HG03060 (cell line): ENCODE measurements around the gene PABPC3.

Experiments used
- ATAC-seq: cut with Tn5 transposase; IDR thresholded peaks from one replicate; pipeline ENCODE4 v1.9.1; 2021; ENCODE audit warnings: low read depth, moderate number of reproducible peaks; ENCODE audit not compliant: unreplicated experiment

The PABPC3 gene

DNA sequence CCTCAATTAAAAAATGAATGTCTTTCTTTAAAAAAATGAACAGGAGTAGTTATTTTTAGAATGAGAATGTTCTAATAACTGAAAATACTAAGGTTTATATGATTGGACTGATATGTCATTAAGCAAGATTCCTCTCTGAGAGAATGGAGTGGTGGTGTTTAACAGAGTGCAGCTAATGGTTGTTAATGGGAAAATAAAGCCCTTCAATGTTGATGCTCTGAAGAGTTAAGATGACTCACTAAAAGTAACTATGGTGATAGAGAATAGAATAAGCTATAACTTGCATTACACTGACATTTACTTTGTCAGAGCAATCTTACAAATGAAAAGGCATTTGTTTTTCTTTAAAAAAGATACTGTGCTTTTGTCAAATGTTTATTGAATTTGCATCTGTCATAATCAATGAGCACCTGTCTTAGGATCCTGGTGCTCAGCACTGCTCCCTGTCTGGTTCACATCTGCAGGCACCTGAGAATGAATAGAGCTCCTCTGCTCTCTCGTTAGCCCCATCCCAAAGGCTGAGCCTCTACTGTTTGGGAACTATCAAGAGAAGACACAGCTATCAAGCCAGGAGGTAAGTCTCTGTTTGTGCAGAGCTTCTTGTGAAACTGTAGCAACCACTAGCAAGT is 15.1 kb downstream of the PABPC3 start:
- ATAC-seq, result no peak

DNA sequence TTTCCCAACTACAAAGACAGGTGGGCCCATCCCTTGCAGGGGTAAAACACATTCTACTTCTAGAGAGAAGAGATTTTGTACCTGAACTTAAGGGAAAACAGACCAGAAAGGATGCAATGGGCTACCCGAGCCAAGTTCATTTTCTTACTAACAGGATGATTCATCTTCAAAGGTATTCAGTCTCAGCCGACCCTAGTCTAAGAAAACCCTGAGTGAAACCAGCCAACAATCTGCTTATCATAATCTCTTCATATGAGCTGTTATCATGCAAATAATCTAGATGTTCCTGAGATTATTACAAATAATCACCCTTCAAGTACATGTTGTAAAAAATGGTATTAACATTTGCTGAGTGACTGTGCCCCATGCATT is 15.6 kb downstream of the PABPC3 start:
- no peak for ATAC-seq

DNA sequence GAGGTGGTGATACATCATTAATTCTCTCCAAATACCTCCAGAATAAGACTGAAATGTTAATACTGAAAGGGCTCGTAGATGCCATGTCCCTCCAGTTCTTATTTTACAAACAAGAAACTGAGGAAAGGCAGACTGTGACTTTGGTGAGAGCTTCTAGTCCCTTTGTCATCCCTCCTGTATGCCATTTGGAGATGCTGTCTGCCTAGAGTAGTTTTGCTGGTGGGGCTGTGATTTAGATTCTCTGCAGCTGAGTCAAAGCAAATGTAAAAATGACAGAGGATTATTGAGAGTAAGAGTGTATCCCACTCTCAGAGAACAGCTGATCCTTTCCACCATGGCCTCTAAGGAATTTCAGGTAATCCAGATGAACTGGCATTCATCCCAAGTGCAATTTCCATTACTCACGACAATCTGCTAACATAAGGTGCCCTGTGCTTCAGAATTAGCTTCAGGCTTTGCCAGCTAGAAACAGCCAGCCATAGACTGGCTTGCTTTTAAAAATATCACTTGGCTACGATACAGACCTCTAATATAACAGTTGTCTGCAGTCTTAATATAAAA is 16.8 kb downstream of the PABPC3 start:
- ATAC-seq, result no peak

DNA sequence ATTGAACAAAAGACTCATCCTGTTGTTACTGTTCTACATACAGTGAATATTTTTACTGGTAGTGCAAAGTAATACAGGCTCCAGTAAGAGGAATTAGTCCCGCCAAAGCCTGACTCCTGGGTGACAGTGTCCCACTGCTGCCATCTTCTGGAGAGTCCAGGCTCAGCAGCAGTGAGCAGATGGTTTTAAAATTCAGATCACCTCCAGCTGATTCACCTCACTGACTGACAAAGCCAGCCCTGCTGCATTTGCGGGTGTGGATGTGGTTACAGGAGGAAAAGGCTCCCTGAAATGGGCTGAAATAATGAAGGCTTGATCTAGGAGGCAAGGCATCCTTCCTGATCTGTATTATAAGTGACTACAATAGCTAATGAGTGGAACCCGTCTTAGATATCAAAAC is 18.3 kb downstream of the PABPC3 start:
- no peak for ATAC-seq

DNA sequence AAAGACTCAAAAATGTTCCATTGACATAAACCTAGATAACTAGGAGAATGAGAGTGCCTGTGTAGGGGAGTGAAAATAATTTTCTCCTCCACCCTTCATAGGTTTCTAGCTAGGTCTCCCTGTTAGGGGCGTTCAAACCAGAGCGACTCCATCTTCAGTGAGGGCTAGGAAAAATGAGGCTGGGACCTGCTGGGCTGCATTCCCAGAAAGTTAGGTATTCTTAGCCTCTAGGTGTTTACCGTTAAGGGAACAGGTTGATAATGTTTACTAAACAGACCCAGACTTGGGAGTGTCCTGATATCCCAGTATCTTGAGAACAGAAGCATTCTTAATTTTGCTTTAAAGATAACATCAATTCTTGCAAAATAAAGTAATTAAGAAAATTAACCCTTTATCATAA is 20.1 kb downstream of the PABPC3 start:
- ATAC-seq, result no peak

DNA sequence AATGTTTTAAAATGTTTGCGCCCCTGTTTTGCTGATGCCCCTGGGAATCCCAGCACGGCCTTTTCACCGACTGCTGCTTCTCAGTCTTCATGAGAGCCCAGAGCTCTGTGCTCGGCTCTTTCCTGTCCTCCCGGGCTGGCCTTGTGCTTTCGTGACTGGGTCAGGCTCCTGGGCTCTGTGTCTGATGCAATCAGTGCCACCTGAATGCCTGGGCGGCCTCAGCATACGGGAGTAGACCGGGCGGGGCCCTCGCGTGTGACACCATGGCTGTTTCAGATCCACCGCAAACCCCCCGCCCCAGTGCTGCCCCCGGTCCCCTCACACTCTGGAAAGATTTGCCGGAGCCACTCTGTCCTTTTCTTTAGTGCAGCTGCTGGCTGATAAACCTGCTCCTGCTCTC is 21.4 kb downstream of the PABPC3 start:
- no peak for ATAC-seq

DNA sequence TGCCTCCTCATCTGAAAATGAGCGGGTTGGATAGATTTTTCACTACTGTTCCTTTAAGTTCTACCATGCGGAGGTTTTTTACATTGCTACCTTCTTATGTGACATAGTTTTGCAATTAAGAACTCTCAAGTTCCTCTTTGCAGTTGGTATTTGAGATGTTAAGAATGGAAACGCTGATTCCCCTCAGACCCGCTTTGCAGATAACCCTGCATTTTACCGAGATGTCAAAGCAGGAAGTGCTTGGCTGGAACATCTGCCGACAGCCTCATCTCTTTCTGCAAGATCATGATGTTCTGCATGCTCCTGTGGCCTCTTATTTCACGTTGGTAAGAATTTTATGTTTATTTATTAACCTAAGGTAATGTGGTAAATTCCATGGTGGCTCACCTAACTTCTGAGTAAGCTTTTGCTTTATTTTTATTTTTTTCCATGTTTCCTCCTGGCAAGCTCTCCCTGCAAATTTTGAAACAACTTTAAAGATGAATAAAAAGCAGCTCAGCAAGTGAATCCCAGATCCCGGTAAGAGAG is 22.5 kb downstream of the PABPC3 start:
- ATAC-seq, result no peak

DNA sequence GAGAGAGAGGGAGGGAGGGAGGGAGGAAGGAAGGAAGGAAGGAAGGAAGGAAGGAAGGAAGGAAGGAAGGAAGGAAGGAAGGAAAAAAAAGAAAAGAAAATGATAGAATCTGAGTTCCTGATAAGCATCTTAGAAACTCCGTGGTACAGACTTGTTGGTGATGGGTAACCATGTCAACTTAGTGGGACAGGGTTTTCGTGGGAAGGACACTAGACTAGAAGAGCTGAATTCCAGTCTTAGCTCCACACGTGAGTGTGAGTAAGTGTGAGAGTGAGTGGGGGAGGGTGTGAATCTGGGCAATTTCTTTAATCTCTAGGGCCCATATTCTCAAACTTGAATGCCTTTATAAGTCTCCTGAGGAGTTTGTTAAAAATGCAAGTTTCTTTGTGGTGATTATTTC is 35.0 kb downstream of the PABPC3 start:
- ATAC-seq, result no peak

DNA sequence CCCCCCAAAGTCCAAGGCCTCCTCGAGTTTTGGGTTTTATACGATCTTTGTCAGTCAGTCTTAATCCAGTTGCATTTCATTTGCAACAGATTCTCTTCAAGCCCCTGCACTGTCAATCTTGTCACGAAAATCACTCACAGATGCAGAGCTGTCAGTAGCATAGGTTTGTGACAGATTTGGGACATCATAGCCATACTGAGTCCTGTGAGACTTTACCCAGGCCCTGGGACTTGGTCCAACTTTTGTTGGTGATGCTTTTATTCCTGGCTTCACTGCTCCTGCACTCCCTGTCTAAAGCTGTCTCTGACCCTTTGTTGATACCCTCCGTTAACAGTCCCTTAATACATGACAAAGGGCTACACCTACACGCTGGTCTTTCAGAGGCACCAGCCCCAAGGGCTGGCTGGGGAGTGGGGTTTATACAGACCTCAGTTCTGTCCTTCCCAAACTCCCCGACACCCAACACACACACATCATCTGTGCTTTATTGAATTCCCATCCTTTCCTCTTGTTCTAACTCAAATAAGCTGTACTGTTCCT is 36.0 kb downstream of the PABPC3 start:
- ATAC-seq, result no peak

DNA sequence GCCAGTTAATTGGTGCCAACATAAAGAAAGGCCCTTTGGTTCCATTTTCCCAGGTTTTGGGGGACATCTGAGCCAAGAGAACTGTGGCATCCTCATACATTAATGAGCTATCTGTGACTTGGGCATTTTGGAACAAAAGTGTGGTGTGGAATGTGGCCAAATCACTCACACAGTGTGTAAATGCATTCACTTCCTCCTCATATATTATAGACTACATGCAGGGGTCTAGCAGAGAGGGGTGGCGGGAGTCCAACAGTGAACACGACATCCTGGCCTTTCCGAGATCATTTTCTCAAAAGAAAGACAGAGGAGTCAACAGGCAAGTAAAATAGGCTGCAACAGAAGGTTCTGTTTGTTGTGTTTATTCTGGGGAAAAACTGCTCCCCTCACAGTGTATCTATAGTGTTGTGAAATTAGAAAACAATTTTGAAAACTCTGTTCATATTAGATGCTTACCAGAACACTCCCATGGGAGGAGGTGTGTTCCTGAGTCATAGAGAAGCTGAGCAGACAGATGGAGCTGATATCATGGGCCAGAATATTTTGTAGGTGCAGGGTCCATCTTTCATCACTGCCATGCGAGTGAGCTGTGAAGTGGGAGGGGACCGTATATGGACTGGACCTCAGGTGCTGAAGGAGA is 36.9 kb downstream of the PABPC3 start:
- no peak for ATAC-seq

DNA sequence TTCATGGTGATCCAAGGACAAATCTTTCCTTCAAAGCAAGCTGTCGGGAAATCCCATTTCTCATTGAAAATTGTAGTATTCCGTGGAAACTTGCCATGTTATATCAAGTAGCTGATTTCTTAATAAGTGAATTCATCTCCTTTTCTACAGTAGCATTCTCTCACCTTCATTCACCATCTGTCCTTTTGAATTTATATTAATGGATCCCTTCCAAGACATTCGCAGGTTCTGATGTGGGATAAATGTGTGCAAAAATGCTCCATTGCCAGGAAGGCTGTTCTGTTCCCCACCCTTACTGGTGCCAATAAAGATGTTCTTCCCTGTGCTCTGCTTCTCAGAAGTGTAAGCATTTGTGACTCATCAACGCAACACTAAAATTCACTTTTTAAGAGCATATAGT is 40.0 kb downstream of the PABPC3 start:
- no peak for ATAC-seq

DNA sequence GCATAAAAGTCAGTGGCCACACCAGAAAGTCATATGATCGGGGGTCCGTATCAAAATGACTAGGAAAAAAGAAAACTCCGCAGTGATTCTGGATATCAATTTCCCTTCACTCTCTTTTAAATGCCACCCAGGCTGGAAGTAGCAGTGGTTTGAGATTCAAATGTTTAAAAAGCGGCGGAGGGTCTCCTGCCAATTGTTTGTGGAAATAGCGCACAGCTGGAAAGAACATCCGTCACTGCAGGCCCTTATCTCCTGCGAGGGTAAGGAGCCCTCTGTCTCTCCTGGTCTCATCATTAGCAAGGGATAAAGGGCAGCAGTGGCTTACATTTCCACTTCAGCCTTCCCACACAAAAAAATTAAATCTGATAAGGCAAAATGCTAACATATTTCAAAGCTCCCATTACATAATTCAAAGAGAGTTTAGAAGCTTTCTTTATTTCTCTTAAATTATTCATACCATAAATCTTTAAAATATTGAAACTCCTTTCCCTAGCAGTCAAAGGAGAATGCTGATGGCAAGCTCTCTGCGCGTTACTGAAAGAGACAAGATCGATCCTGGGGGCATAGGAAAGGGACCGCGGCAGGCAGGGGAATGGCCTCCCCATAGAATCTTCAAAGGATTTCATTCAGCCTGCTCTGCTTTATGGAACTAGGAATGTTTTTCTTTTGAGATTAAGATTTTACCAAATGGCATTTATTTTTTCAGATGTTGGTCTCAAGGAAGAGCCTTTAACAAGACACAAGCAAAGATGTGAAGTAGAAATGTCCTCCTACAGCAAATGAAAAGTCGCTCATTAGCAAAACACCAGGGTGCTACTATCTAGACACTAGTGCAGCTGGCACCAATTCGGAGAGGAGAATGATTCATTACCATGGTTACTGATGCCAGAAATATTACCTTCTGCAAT is 41.2 kb downstream of the PABPC3 start:
- no peak for ATAC-seq

DNA sequence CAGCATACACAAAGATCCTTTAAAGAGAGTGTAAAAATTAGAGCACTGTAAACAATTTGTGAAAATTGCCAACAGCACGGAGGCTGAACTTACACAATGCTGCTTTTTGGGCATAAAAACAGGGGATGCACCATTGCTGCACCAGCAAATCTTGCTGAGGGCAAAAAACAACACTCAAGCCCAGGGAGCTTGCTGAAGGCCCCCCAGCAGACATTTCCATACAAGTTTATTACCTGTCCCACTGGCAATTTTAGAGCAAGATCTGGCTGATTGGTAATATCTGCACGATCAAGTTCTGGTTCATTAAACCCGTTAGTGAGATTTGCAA is 41.8 kb downstream of the PABPC3 start:
- no peak for ATAC-seq

DNA sequence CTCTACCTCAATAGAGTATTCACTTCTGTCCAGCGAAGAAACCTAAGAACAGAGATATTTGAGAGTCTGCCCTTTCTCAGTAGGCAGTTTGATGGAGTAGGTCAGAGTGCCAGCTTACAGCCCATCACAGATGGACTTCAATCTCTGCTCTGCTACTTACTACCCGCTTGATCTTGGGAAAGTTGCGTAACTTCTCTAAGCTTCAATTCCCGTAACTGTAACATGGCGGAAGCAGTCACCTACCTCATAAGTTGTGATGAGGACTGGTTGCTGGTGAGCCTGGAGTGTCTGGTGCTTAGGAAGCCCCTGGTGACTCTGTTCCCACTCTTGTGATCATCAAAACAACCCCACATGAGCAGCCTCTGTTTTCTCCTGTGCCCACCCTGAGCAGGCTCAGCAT is 45.1 kb downstream of the PABPC3 start:
- no peak for ATAC-seq

DNA sequence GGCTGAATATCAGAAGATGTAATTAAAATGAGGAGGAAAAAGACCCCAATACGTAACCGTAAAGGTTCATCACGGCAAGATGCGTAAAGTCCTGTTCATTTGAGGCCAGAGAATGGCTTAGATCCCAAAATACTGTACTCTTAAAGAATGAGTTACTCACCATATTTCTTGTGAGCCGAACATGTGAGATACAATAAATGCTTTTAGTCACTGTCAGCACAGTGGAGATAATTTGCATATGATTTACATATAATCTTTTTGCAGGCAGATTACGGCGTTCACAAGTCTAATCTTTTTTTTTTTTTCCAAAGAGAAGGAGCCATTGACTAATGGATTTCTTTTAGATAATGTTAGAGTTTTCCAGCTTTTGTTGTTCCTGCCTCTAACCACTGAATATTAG is 47.8 kb downstream of the PABPC3 start:
- ATAC-seq, result no peak

DNA sequence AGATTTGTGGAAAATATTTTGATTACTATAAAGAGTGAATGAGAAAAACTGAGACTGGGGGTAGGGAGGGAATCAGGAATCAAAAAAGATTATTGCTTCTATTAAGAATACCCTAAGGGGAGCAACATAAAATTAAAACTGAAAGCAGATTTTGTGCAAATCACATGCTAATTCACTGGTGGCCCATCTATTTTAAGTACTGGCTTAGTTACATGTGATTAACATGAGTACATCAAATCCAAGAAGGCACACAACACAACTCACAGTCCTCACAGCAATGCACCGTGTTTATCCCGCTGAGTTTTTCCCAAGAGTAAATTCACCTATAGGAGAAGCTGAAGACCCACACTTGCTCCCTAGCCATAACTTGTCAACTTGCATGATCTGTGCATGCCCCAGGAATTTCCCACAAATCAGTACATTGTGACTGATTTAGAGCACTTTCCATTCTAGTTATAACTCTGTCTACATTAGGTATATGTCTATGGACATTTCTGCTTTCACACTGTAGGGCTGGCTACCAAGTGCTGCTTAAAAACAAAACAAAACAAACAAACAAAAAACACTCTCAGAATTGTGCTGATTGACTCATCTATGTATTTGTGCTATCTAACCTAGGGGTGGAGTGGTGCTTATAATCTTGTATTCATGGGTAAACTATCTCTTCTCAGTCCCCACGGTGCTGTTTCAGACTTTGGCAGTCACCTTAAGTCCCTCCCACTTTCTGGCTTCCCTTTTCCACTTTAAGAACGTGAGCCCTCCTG is 51.9 kb downstream of the PABPC3 start:
- no peak for ATAC-seq

DNA sequence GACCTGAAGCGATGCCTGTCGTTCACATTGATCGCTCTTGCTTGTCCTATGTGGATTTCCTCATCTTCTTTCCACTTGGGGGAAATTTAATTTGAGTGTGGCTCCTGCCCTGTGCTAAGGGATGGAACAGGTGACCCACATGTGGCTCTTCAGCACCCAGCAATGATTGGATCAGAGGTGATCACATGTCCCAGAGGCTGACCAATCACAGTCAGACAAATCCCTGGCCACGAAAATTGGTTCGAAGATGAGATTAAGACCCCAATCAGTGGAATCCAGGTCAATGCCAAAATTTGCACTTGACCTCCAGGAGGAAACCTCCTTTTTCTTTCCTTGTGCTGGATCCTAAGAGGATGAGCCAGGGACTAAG is 52.5 kb downstream of the PABPC3 start:
- no peak for ATAC-seq
